Lower lobe of right lung (tissue), 2 donors: ENCODE measurements around the gene LONRF2. TPM values are rescaled to one million over a fixed set of nuclear protein-coding genes. Genes with fewer than 3 reads are reported as not detected.

Source experiments
- ATAC-seq, 2 donors: fragments of 200-7000 bp; cut with Tn5 transposase; one replicate each; pipeline ENCODE4 v1.9.1; 2020 to 2022; ENCODE audit warnings: mild to moderate bottlenecking in 2 of 2, moderate library complexity in 2 of 2
- DNase-seq: peaks from one replicate; pipeline ENCODE4 v3.0.0-alpha.2; 2020
- H3K27ac ChIP-seq: fragments of 200-600 bp; one replicate; pipeline ENCODE4 v1.8.0; 2022
- H3K27me3 ChIP-seq: fragments of 200-600 bp; one replicate; pipeline ENCODE4 v1.8.0; 2022; ENCODE audit warnings: low read depth
- H3K36me3 ChIP-seq: fragments of 200-600 bp; one replicate; pipeline ENCODE4 v1.8.0; 2022; ENCODE audit warnings: mild to moderate bottlenecking
- H3K4me1 ChIP-seq: fragments of 200-600 bp; one replicate; pipeline ENCODE4 v1.8.0; 2022
- H3K4me3 ChIP-seq: fragments of 200-600 bp; one replicate; pipeline ENCODE4 v1.8.0; 2022; ENCODE audit warnings: mild to moderate bottlenecking
- H3K9me3 ChIP-seq: fragments of 200-600 bp; one replicate; pipeline ENCODE4 v1.8.0; 2022
- CTCF ChIP-seq: fragments of 200-600 bp; IDR thresholded peaks from one replicate; pipeline ENCODE4 v1.8.0; 2022; ENCODE audit warnings: antibody characterized with exemption, mild to moderate bottlenecking
- intact Hi-C: fragments of 100-400 bp; cut with DNase I; formaldehyde crosslinking; loops from one replicate; pipeline ENCODE4 v1.11.0; 2022
- total RNA-seq: library from RNA; stranded (reverse); fragmentation: NEBNext Ultra II Directional; extraction: Animal tissue kit (Norgen Biotek cat#: 25700); gene quantifications from one replicate; pipeline ENCODE4 v1.2.1, GENCODE V29; 2021
- donor health status: DM: no; HTN: yes; CAD: no; lungs with severe emphysema.

Gene LONRF2
- total RNA-seq, 1 donor from 2014 or later: 2.1 TPM

- DNase-seq: no peak
- Histone ChIP-seq H3K27me3 (no peaks in the 10 kb centered on the region), H3K9me3 (no peaks in the 10 kb centered on the region), H3K27ac (no peak overlapping the region), H3K4me1 (no peaks in the 10 kb centered on the region), H3K4me3 (no peak overlapping the region), H3K36me3 (no peaks in the 10 kb centered on the region)
- TF ChIP-seq CTCF: no peak
- ATAC-seq: no peak
- intact Hi-C loops: loop anchor here (5.0 kb wide), 1 partner anchor 700 kb away; no protein-coding TSS in a partner anchor
Measured at GRCh38 chr2:100256849-100257248, 65.5 kb downstream of the LONRF2 start.

GRCh38 chr2:100256416-100256815 lies 65.9 kb downstream of the LONRF2 start:
- intact Hi-C loops: loop anchor here (5.0 kb wide), 1 partner anchor 699 kb away; no protein-coding TSS in a partner anchor

GRCh38 chr2:100254646-100255210 lies 67.6 kb downstream of the LONRF2 start:
- DNase-seq: no peak

More at GRCh38 chr2:100256416-100256815, 65.9 kb downstream of the LONRF2 start:
- no peaks in the 10 kb centered on the region for H3K4me1 ChIP-seq
- no peak for TF ChIP-seq CTCF
- H3K27ac ChIP-seq: no peak overlapping the region
- no peaks in the 10 kb centered on the region for H3K9me3 ChIP-seq
- no peak overlapping the region for H3K4me3 ChIP-seq
- DNase-seq: no peak
- no peak for ATAC-seq
- no peaks in the 10 kb centered on the region for H3K36me3 ChIP-seq
- no peaks in the 10 kb centered on the region for H3K27me3 ChIP-seq

GRCh38 chr2:100253786-100254185 lies 68.5 kb downstream of the LONRF2 start:
- DNase-seq (no peak), ATAC-seq (no peak)
- Histone ChIP-seq H3K4me3 (no peak overlapping the region), H3K4me1 (no peaks in the 10 kb centered on the region), H3K9me3 (no peaks in the 10 kb centered on the region), H3K27me3 (no peaks in the 10 kb centered on the region), H3K27ac (no peak overlapping the region), H3K36me3 (no peaks in the 10 kb centered on the region)
- intact Hi-C loops: no loop called here
- no peak for TF ChIP-seq CTCF

More at GRCh38 chr2:100254646-100255210, 67.6 kb downstream of the LONRF2 start:
- Histone ChIP-seq H3K36me3 (no peaks in the 10 kb centered on the region), H3K27me3 (no peaks in the 10 kb centered on the region), H3K27ac (no peak overlapping the region), H3K9me3 (no peaks in the 10 kb centered on the region), H3K4me1 (no peaks in the 10 kb centered on the region), H3K4me3 (no peak overlapping the region)
- intact Hi-C loops: loop anchor here (5.0 kb wide), 1 partner anchor 697 kb away; no protein-coding TSS in a partner anchor
- TF ChIP-seq CTCF: no peak
- ATAC-seq: no peak

GRCh38 chr2:100252811-100253698 lies 69.2 kb downstream of the LONRF2 start:
- Histone ChIP-seq H3K27me3 (no peaks in the 10 kb centered on the region), H3K4me3 (no peak overlapping the region), H3K9me3 (no peaks in the 10 kb centered on the region), H3K36me3 (no peaks in the 10 kb centered on the region), H3K4me1 (no peaks in the 10 kb centered on the region), H3K27ac (no peak overlapping the region)
- no peak for TF ChIP-seq CTCF
- intact Hi-C loops: no loop called here
- DNase-seq (no peak), ATAC-seq (no peak)
